H1 (cell line): ENCODE measurements around the gene EPHA1. TPM values are rescaled to one million over a fixed set of nuclear protein-coding genes. Genes with fewer than 3 reads are reported as not detected.

Experiments used
- CTCF ChIA-PET: fragments of 300-600 bp; sonication (Branson Sonifier 250); formaldehyde crosslinking; loops from one replicate; lab custom pipeline; 2021; ENCODE audit not compliant: partially characterized antibody; lab: Charles Lee
- POLR2A ChIA-PET: fragments of 300-600 bp; sonication (Branson Sonifier 250); formaldehyde crosslinking; loops from one replicate; lab custom pipeline; 2021; ENCODE audit warnings: inconsistent platforms; ENCODE audit not compliant: partially characterized antibody; lab: Charles Lee
- DNase-seq, 2 experiments: peaks; one replicate each; pipeline versions ENCODE4 v3.0.0 to v3.0.0-alpha.2; 2010 to 2022; ENCODE audit warnings: low spot score in 2 of 2, low read depth in 1 of 2, mixed read lengths in 1 of 2
- FAIRE-seq: peaks from 2 replicates; lab custom pipeline; 2011; peaks lifted over from hg19 to GRCh38; lab: Jason Lieb, UNC
- H2AFZ ChIP-seq: 2 replicates; pipeline ENCODE4 v1.8.1; 2012; ENCODE audit warnings: low read length, inconsistent platforms
- H2AK5ac ChIP-seq: 2 replicates; pipeline ENCODE4 v1.6.1; 2013; ENCODE audit warnings: low read depth, low read length
- H2BK120ac ChIP-seq: replicated peaks from 2 replicates; pipeline ENCODE3; 2013; ENCODE audit warnings: low read depth, low read length, inconsistent platforms
- H2BK12ac ChIP-seq: 2 replicates; pipeline ENCODE4 v1.6.1; 2013; ENCODE audit warnings: low read depth, low read length
- H2BK15ac ChIP-seq: 2 replicates; pipeline ENCODE4 v1.6.1; 2013; ENCODE audit warnings: low read length
- H2BK20ac ChIP-seq: 2 replicates; pipeline ENCODE4 v1.6.1; 2013; ENCODE audit warnings: low read length
- H2BK5ac ChIP-seq: 2 replicates; pipeline ENCODE4 v1.6.1; 2013; ENCODE audit warnings: low read depth, low read length
- H3K14ac ChIP-seq: 2 replicates; pipeline ENCODE4 v1.6.1; 2013; ENCODE audit warnings: inconsistent platforms; ENCODE audit not compliant: insufficient read length
- H3K18ac ChIP-seq: 2 replicates; pipeline ENCODE4 v1.6.1; 2013; ENCODE audit warnings: low read length; ENCODE audit errors: extremely low read depth
- H3K23ac ChIP-seq: 2 replicates; pipeline ENCODE4 v1.6.1; 2013; ENCODE audit warnings: inconsistent platforms; ENCODE audit not compliant: insufficient read length
- H3K23me2 ChIP-seq: 2 replicates; pipeline ENCODE4 v1.6.1; 2013; ENCODE audit warnings: low read depth, low read length
- H3K27ac ChIP-seq: 2 replicates; pipeline ENCODE4 v1.6.1; 2011; ENCODE audit warnings: low read depth, low read length, inconsistent platforms
- H3K27me3 ChIP-seq, 4 experiments: replicated peaks in 1 of 4; 1 replicate in 1 of 4; 2 replicates in 3 of 4; pipeline versions ENCODE4 v1.6.1 to v1.8.1; 2011 to 2013; ENCODE audit warnings: low read length in 3 of 4, mild to moderate bottlenecking in 3 of 4, inconsistent platforms in 2 of 4, mixed read lengths in 2 of 4, moderate library complexity in 1 of 4; ENCODE audit not compliant: control insufficient read depth in 3 of 4, insufficient read depth in 3 of 4; ENCODE audit errors: extremely low read depth in 1 of 4
- H3K36me3 ChIP-seq, 4 experiments: 2 replicates each; pipeline versions ENCODE4 v1.6.1 to v1.8.1; 2011 to 2013; ENCODE audit warnings: mild to moderate bottlenecking in 4 of 4, low read length in 3 of 4, moderate library complexity in 2 of 4, control low read depth in 1 of 4, inconsistent platforms in 1 of 4; ENCODE audit not compliant: insufficient read depth in 4 of 4, control insufficient read depth in 2 of 4
- H3K4ac ChIP-seq: replicated peaks from 2 replicates; pipeline ENCODE3; 2013; ENCODE audit warnings: low read length, low read depth, mixed read lengths, inconsistent platforms; ENCODE audit not compliant: insufficient read length
- H3K4me1 ChIP-seq, 4 experiments: replicated peaks in 1 of 4; 1 replicate in 1 of 4; 2 replicates in 3 of 4; pipeline versions ENCODE4 v1.6.1 to v1.8.1; 2011 to 2013; ENCODE audit warnings: low read length in 3 of 4, inconsistent platforms in 2 of 4, mixed read lengths in 1 of 4; ENCODE audit not compliant: insufficient read depth in 4 of 4, control insufficient read depth in 3 of 4
- H3K4me2 ChIP-seq, 2 experiments: 2 replicates each; pipeline versions ENCODE4 v1.6.1 to v1.8.1; 2011 to 2013; ENCODE audit warnings: low read depth in 2 of 2, low read length in 2 of 2, control low read depth in 1 of 2, inconsistent platforms in 1 of 2, mild to moderate bottlenecking in 1 of 2; ENCODE audit not compliant: insufficient read depth in 1 of 2
- H3K4me3 ChIP-seq, 4 experiments: fragments of 200-600, 300-600 bp in 1 of 4; sonication (generic), shearing (Covaris generic), sonication (Bioruptor Twin) in 1 of 4; 2 replicates each; pipeline versions ENCODE4 v1.5.1 to v1.8.1; 2011 to 2016; ENCODE audit warnings: low read length in 4 of 4, low read depth in 3 of 4, control low read depth in 2 of 4, inconsistent platforms in 2 of 4, mild to moderate bottlenecking in 2 of 4, mixed read lengths in 1 of 4, moderate library complexity in 1 of 4; ENCODE audit not compliant: insufficient read depth in 2 of 4; ENCODE audit errors: extremely low read depth in 1 of 4
- H3K56ac ChIP-seq: replicated peaks from 2 replicates; pipeline ENCODE3; 2013; ENCODE audit warnings: low read depth, mild to moderate bottlenecking, mixed read lengths, low read length, inconsistent platforms; ENCODE audit not compliant: insufficient read length
- H3K79me1 ChIP-seq: 2 replicates; pipeline ENCODE4 v1.6.1; 2013; ENCODE audit warnings: low read depth, low read length, control low read depth
- H3K79me2 ChIP-seq, 2 experiments: 2 replicates each; pipeline versions ENCODE4 v1.6.1 to v1.8.1; 2012 to 2013; ENCODE audit warnings: low read length in 2 of 2, mild to moderate bottlenecking in 2 of 2, inconsistent platforms in 1 of 2; ENCODE audit not compliant: insufficient read depth in 2 of 2, control insufficient read depth in 1 of 2
- H3K9ac ChIP-seq, 4 experiments: replicated peaks in 1 of 4; 1 replicate in 1 of 4; 2 replicates in 3 of 4; pipeline versions ENCODE4 v1.6.1 to v1.8.1; 2011 to 2013; ENCODE audit warnings: low read depth in 3 of 4, low read length in 3 of 4, control low read depth in 2 of 4, mild to moderate bottlenecking in 2 of 4, moderate library complexity in 2 of 4, inconsistent platforms in 1 of 4; ENCODE audit errors: extremely low read depth in 1 of 4
- H3K9me3 ChIP-seq, 2 experiments: 2 replicates each; pipeline versions ENCODE4 v1.6.1 to v1.8.1; 2012 to 2013; ENCODE audit warnings: mild to moderate bottlenecking in 2 of 2, moderate library complexity in 2 of 2, control low read depth in 1 of 2, inconsistent platforms in 1 of 2, low read depth in 1 of 2, low read length in 1 of 2, mixed read lengths in 1 of 2; ENCODE audit not compliant: insufficient read depth in 2 of 2
- H4K20me1 ChIP-seq, 2 experiments: replicated peaks in 1 of 2; 2 replicates each; pipeline versions ENCODE3 to v1.8.1; 2011 to 2013; ENCODE audit warnings: inconsistent platforms in 2 of 2, low read length in 2 of 2, mild to moderate bottlenecking in 1 of 2; ENCODE audit not compliant: insufficient read depth in 2 of 2, control insufficient read depth in 1 of 2
- H4K5ac ChIP-seq: 2 replicates; pipeline ENCODE4 v1.6.1; 2013; ENCODE audit warnings: low read length, low read depth, mixed read lengths, inconsistent platforms; ENCODE audit not compliant: insufficient read length
- H4K8ac ChIP-seq: 2 replicates; pipeline ENCODE4 v1.8.0; 2013; ENCODE audit warnings: mild to moderate bottlenecking, moderate library complexity, low read length, inconsistent platforms; ENCODE audit not compliant: insufficient read depth; ENCODE audit errors: extremely low read depth
- H4K91ac ChIP-seq: replicated peaks from 2 replicates; pipeline ENCODE3; 2013; ENCODE audit warnings: low read length, mixed read lengths, inconsistent platforms; ENCODE audit not compliant: insufficient read length
- ATF2 ChIP-seq: IDR thresholded peaks from 2 replicates; pipeline ENCODE4 v1.6.1; 2012; ENCODE audit warnings: low read length, inconsistent platforms
- CBX5 ChIP-seq: fragments of 300-800, 300-1000 bp; sonication (generic); IDR thresholded peaks from 2 replicates; pipeline ENCODE4 v1.7.1; 2016; ENCODE audit warnings: antibody characterized with exemption, low read length, low read depth
- CTCF ChIP-seq, 3 experiments: IDR thresholded peaks; 1 replicate in 2 of 3; 2 replicates in 1 of 3; pipeline versions ENCODE4 v1.5.1 to v1.6.1; 2011; ENCODE audit warnings: low read length in 3 of 3, mild to moderate bottlenecking in 3 of 3, inconsistent platforms in 2 of 3, low read depth in 1 of 3, moderate library complexity in 1 of 3; ENCODE audit not compliant: insufficient read depth in 1 of 3; ENCODE audit errors: control extremely low read depth in 1 of 3
- EP300 ChIP-seq, 2 experiments: IDR thresholded peaks; 1 replicate in 1 of 2; 2 replicates in 1 of 2; pipeline ENCODE4 v1.6.1; 2011 to 2012; ENCODE audit warnings: low read depth in 2 of 2, low read length in 2 of 2, mild to moderate bottlenecking in 2 of 2, borderline replicate concordance in 1 of 2, inconsistent platforms in 1 of 2, moderate library complexity in 1 of 2
- GABPA ChIP-seq: IDR thresholded peaks from 2 replicates; pipeline ENCODE4 v1.6.1; 2011; ENCODE audit warnings: mild to moderate bottlenecking, low read length, moderate library complexity, borderline replicate concordance; ENCODE audit not compliant: insufficient read depth
- HDAC6 ChIP-seq: IDR thresholded peaks from one replicate; pipeline ENCODE4 v1.7.1; 2012; ENCODE audit warnings: low read depth, mild to moderate bottlenecking, inconsistent platforms, low read length, moderate library complexity
- SP2 ChIP-seq: IDR thresholded peaks from 2 replicates; pipeline ENCODE4 v1.6.1; 2012; ENCODE audit warnings: mild to moderate bottlenecking, low read length, inconsistent platforms
- WGBS, 2 experiments: shearing (Covaris generic) in 1 of 2; methylation state at CpG; one replicate each; pipeline versions ENCODE4 v1.1.6 to v1.1.7; 2013 to 2015; ENCODE audit warnings: low lambda C conversion rate in 2 of 2, mixed read lengths in 2 of 2, inconsistent platforms in 1 of 2, low coverage in 1 of 2, missing lambda C conversion rate in 1 of 2; ENCODE audit not compliant: insufficient replicate concordance in 2 of 2, insufficient coverage in 1 of 2, insufficient read length in 1 of 2; ENCODE audit errors: extremely low coverage in 1 of 2, missing lambda C conversion rate in 1 of 2; 5-methylcytosine and 5-hydroxymethylcytosine counted together
- polyA plus RNA-seq, 7 experiments: library from polyadenylated mRNA; depleted of rRNA in 3 of 7; stranded (reverse) in 5 of 7; unstranded in 2 of 7; fragments of >200 nt in 5 of 7; fragments of 200-250 nt in 2 of 7; gene quantifications; 1 replicate in 5 of 7; 2 replicates in 1 of 7; 4 replicates in 1 of 7; pipeline versions ENCODE4 v1.2.1 to v1.2.3, GENCODE V29; 2011 to 2013; ENCODE audit warnings: missing spikeins in 2 of 7, mixed read lengths in 2 of 7
- total RNA-seq: library from RNA; stranded (reverse); fragmentation: NEBNext Ultra II Directional; extraction: Animal tissue kit (Norgen Biotek cat#: 25700); gene quantifications from 2 replicates; pipeline ENCODE4 v1.2.1, GENCODE V29; 2021

The EPHA1 gene
- total and polyA plus RNA-seq, 2 of the 8 experiments (the other 6 are each of a cell fraction or from before 2014, with no cell fraction given) = 86.5 to 133 TPM

- no peak for FAIRE-seq
- H3K4me1 ChIP-seq = peaks cover 2 to 6% (median 3%) of the 10 kb centered on the region in 4 experiments; a peak in 5 of 7 replicates
- H3K9me3 ChIP-seq = peaks cover 3 to 9% of the 10 kb centered on the region in 2 experiments; a peak in 3 of 4 replicates
- TF ChIP-seq EP300 (IDR thresholded peaks at IDR 0.05; ENCODE audit: borderline replicate concordance in 1 of 2, low read depth in 2 of 2, low read length in 2 of 2) (no peak), ATF2 (no peak), HDAC6 (no peak), CBX5 (no peak), CTCF (IDR thresholded peaks at IDR 0.05; ENCODE audit: control extremely low read depth in 1 of 3, insufficient read depth in 1 of 3, low read depth in 1 of 3, low read length in 3 of 3) (no peak), GABPA (no peak), SP2 (no peak)
- no peak overlapping the region for H3K4ac ChIP-seq
- no peak overlapping the region; the same call in 1 of the 2 replicates for H2BK15ac ChIP-seq
- H2AFZ ChIP-seq = 0 out of 2 replicates have a peak overlapping the region, but pooled peaks have one; percentile 1
- H3K23ac ChIP-seq = no peak overlapping the region
- H2BK5ac ChIP-seq = no peak overlapping the region
- 87% methylated on average over 11 of the region's 11 CpGs; no CpG with 5 or more reads in 1 of the 2 experiments for WGBS, 2 experiments
- no peak overlapping the region for H3K56ac ChIP-seq
- no peak overlapping the region for H3K4me3 ChIP-seq
- H3K36me3 ChIP-seq = no peaks in the 10 kb centered on the region
- no peak overlapping the region for H3K18ac ChIP-seq
- H3K4me2 ChIP-seq = no peak overlapping the region
- peak overlapping the region; percentile 6; the same call in 1 of the 2 replicates for H2BK20ac ChIP-seq
- H2AK5ac ChIP-seq = no peak overlapping the region; the same call in 1 of the 2 replicates
- H3K79me1 ChIP-seq = no peaks in the 10 kb centered on the region
- no peaks in the 10 kb centered on the region for H3K79me2 ChIP-seq
- no peak overlapping the region for H4K5ac ChIP-seq
- H2BK120ac ChIP-seq = no peak overlapping the region
- no peaks in the 10 kb centered on the region for H3K23me2 ChIP-seq
- no peak overlapping the region for H4K8ac ChIP-seq
- POLR2A ChIA-PET = no interaction called here
- H3K27ac ChIP-seq = no peak overlapping the region
- CTCF ChIA-PET = interaction anchor here (0.6 to 5.2 kb wide), 8 partner anchors 14 to 73 kb away, joined by 3 to 65 read pairs (median 16); partner anchors contain the start of gene FAM131B
- peak overlapping the region; percentile 8 for H4K91ac ChIP-seq
- peak overlapping the region; percentile 65; the same call in 1 of the 2 replicates for H2BK12ac ChIP-seq
- H3K9ac ChIP-seq = no peak overlapping the region
- H3K14ac ChIP-seq = no peak overlapping the region
- DNase-seq = no peak
- H3K27me3 ChIP-seq = no peaks in the 10 kb centered on the region
- no peaks in the 10 kb centered on the region for H4K20me1 ChIP-seq
Measured at GRCh38 chr7:143418681-143419458, 10.2 kb upstream of the EPHA1 start.
